Loucy (cell line): ENCODE measurements around the gene VEZF1.

ENCODE experiments used
- H2AFZ ChIP-seq: fragments of 200-600 bp; sonication (generic); 2 replicates; pipeline ENCODE4 v1.6.0; 2016; ENCODE audit warnings: antibody characterized with exemption, mild to moderate bottlenecking, low read length, moderate library complexity
- H3F3A ChIP-seq: fragments of 200-600 bp; 2 replicates; pipeline ENCODE4 v1.6.0; 2016; ENCODE audit warnings: antibody characterized with exemption, low read depth, mild to moderate bottlenecking
- H3K27me3 ChIP-seq: fragments of 200-600 bp; sonication (generic); 2 replicates; pipeline ENCODE4 v1.6.1; 2014; ENCODE audit warnings: low read length, mild to moderate bottlenecking; ENCODE audit not compliant: insufficient read depth, poor library complexity, severe bottlenecking
- H3K36me3 ChIP-seq: fragments of 200-600 bp; sonication (generic); 2 replicates; pipeline ENCODE4 v1.6.1; 2016; ENCODE audit warnings: low read length; ENCODE audit not compliant: insufficient read depth
- H3K4me1 ChIP-seq: fragments of 200-600 bp; sonication (generic); 2 replicates; pipeline ENCODE4 v1.5.1; 2014; ENCODE audit warnings: low read length, mild to moderate bottlenecking; ENCODE audit not compliant: insufficient read depth, poor library complexity, severe bottlenecking
- H3K4me2 ChIP-seq: fragments of 200-600 bp; sonication (generic); 2 replicates; pipeline ENCODE4 v1.6.0; 2014; ENCODE audit warnings: antibody characterized with exemption, low read length, low read depth, mild to moderate bottlenecking; ENCODE audit not compliant: poor library complexity, severe bottlenecking
- H3K4me3 ChIP-seq: fragments of 200-600 bp; sonication (generic); 2 replicates; pipeline ENCODE4 v1.5.1; 2014; ENCODE audit warnings: low read length, mild to moderate bottlenecking, mixed read lengths; ENCODE audit not compliant: poor library complexity, severe bottlenecking
- H3K79me2 ChIP-seq: fragments of 200-600 bp; sonication (generic); 2 replicates; pipeline ENCODE4 v1.6.1; 2014; ENCODE audit warnings: low read length; ENCODE audit not compliant: insufficient read depth
- H3K9ac ChIP-seq: fragments of 200-600 bp; sonication (generic); 2 replicates; pipeline ENCODE4 v1.6.0; 2014; ENCODE audit warnings: mild to moderate bottlenecking, low read depth, low read length, moderate library complexity; ENCODE audit not compliant: poor library complexity, severe bottlenecking
- H3K9me2 ChIP-seq: fragments of 200-600 bp; sonication (generic); replicated peaks from 2 replicates; pipeline ENCODE4 v1.6.1; 2016; ENCODE audit warnings: low read depth, low read length, mixed read lengths
- H3K9me3 ChIP-seq: fragments of 200-600 bp; sonication (generic); 2 replicates; pipeline ENCODE4 v1.6.1; 2014; ENCODE audit warnings: mild to moderate bottlenecking, antibody characterized with exemption, low read length, low read depth; ENCODE audit not compliant: insufficient read depth
- H4K20me1 ChIP-seq: fragments of 200-600 bp; sonication (generic); 2 replicates; pipeline ENCODE4 v1.6.0; 2014; ENCODE audit warnings: antibody characterized with exemption, low read length, mild to moderate bottlenecking; ENCODE audit not compliant: insufficient read depth, poor library complexity, severe bottlenecking
- EZH2phosphoT487 ChIP-seq: fragments of 200-600 bp; IDR thresholded peaks from 2 replicates; pipeline ENCODE4 v1.6.1; 2018; ENCODE audit warnings: antibody characterized with exemption, mild to moderate bottlenecking, moderate library complexity, borderline replicate concordance
- TF ChIP-seq, protein P1 (sequence below): fragments of 200-600 bp; sonication (generic); conservative IDR thresholded peaks from 2 replicates; pipeline ENCODE4 v1.5.1; 2014; ENCODE audit warnings: mild to moderate bottlenecking, antibody characterized with exemption, low read length

Gene VEZF1

DNA sequence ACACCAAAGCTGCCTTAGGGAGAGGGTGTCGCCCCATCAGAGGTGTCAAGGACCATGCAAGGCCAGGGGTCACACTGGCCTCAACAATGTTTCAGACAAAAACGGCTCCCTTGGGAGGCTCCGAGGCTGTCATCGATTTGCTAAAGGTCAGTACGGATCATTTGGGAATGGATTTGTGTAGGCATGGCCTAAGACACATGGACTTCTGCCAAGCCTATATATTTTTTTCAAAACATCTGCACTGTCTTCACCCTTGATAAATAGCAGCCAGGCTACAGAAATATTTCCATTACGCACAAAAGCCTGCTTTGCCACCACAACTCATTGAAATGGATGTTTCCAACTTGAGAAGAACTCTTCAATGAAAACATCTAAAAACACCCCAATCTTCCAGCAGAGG is 43.1 kb downstream of the VEZF1 start:
- no peaks in the 10 kb centered on the region for H4K20me1 ChIP-seq
- no peak overlapping the region for H2AFZ ChIP-seq
- TF ChIP-seq EZH2phosphoT487 = no peak
- TF ChIP-seq, protein P1, sequence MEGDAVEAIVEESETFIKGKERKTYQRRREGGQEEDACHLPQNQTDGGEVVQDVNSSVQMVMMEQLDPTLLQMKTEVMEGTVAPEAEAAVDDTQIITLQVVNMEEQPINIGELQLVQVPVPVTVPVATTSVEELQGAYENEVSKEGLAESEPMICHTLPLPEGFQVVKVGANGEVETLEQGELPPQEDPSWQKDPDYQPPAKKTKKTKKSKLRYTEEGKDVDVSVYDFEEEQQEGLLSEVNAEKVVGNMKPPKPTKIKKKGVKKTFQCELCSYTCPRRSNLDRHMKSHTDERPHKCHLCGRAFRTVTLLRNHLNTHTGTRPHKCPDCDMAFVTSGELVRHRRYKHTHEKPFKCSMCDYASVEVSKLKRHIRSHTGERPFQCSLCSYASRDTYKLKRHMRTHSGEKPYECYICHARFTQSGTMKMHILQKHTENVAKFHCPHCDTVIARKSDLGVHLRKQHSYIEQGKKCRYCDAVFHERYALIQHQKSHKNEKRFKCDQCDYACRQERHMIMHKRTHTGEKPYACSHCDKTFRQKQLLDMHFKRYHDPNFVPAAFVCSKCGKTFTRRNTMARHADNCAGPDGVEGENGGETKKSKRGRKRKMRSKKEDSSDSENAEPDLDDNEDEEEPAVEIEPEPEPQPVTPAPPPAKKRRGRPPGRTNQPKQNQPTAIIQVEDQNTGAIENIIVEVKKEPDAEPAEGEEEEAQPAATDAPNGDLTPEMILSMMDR = no peak
- no peak overlapping the region for H3K4me2 ChIP-seq
- no peaks in the 10 kb centered on the region for H3K27me3 ChIP-seq
- H3K9me2 ChIP-seq = no peaks in the 10 kb centered on the region
- peaks cover 47% of the 10 kb centered on the region for H3K4me1 ChIP-seq
- H3F3A ChIP-seq = no peaks in the 10 kb centered on the region
- no peaks in the 10 kb centered on the region for H3K36me3 ChIP-seq
- no peak overlapping the region for H3K4me3 ChIP-seq
- H3K79me2 ChIP-seq = no peaks in the 10 kb centered on the region
- H3K9me3 ChIP-seq = no peaks in the 10 kb centered on the region
- H3K9ac ChIP-seq = no peak overlapping the region

DNA sequence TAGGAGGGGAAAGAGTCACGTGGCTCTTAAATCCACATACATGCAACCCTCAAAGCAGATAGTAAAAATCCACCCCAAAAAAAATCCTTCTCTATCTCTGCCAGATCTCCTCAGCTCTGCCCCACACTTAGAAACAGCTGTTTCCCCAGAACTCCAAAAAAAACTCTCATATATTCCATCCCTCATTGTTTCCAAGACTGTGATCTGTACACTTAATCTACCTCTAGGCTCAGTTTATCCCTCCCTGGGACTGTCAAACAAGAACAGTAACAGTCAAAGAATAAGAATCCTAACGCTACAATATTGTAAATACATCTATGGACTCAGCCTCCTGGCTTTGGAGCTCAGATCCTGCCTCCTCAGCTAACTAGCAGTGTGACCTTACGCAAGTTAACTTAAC is 44.4 kb downstream of the VEZF1 start:
- H3K9ac ChIP-seq = no peak overlapping the region
- H3K4me1 ChIP-seq = peaks cover 41% of the 10 kb centered on the region
- TF ChIP-seq EZH2phosphoT487 = no peak
- TF ChIP-seq, protein P1 = no peak
- H2AFZ ChIP-seq = no peak overlapping the region
- no peaks in the 10 kb centered on the region for H3K9me2 ChIP-seq
- no peak overlapping the region for H3K4me2 ChIP-seq
- no peaks in the 10 kb centered on the region for H3K27me3 ChIP-seq
- H3K4me3 ChIP-seq = no peak overlapping the region
- no peaks in the 10 kb centered on the region for H3K36me3 ChIP-seq
- no peaks in the 10 kb centered on the region for H3F3A ChIP-seq
- no peaks in the 10 kb centered on the region for H3K9me3 ChIP-seq
- H4K20me1 ChIP-seq = no peaks in the 10 kb centered on the region
- H3K79me2 ChIP-seq = no peaks in the 10 kb centered on the region

DNA sequence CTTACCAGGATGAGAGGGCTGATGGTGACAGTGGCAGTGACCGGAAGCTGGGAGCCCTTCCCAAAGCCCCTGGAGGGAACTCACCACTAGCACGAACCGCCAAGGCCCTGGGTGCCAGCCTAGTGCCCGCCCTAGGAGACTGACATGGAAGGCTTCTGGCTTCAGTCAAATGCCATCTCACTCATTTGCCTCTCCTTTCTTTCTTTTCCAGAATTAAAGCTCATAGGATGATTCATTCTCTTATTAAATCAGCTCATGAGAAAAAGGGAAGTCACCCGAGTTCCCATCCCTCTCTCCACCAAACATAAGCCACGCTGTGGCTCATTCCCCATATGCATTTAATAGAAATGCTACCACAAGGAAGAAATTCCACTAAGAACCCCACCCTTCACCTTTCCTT is 44.9 kb downstream of the VEZF1 start:
- no peak overlapping the region for H3K9ac ChIP-seq
- H3K4me3 ChIP-seq = no peak overlapping the region
- H3K79me2 ChIP-seq = no peaks in the 10 kb centered on the region
- H4K20me1 ChIP-seq = no peaks in the 10 kb centered on the region
- peaks cover 36% of the 10 kb centered on the region for H3K4me1 ChIP-seq
- H3K36me3 ChIP-seq = no peaks in the 10 kb centered on the region
- no peak for TF ChIP-seq EZH2phosphoT487
- TF ChIP-seq, protein P1 = no peak
- no peak overlapping the region for H2AFZ ChIP-seq
- H3K27me3 ChIP-seq = no peaks in the 10 kb centered on the region
- no peaks in the 10 kb centered on the region for H3K9me2 ChIP-seq
- H3K9me3 ChIP-seq = no peaks in the 10 kb centered on the region
- H3K4me2 ChIP-seq = no peak overlapping the region
- no peaks in the 10 kb centered on the region for H3F3A ChIP-seq
